HG03064 (cell line): ENCODE results near the gene RIT2.

ENCODE experiments used
- ATAC-seq: cut with Tn5 transposase; IDR thresholded peaks from one replicate; pipeline ENCODE4 v1.9.1; 2021; ENCODE audit warnings: low read depth; ENCODE audit not compliant: unreplicated experiment

RIT2 gene

DNA sequence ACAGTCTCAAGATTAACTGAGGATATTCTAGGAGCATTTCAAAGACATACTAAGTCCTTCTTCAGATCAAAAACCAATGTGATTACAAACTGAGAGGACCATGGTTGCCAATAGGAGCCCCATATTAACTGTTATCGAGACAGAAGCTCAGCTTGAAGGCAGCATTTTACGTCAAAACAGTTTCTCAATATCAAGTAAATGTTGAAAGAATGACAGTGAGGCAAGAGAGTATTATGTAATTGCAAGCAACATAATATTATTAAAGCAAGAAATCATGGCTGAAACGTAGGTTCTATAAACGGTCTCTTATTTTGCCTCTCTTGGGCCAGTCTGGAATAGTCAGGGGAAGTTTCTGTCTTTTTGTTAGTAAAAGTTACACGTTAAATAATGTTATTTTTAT lies 22.9 kb downstream of the RIT2 start:
- no peak for ATAC-seq

DNA sequence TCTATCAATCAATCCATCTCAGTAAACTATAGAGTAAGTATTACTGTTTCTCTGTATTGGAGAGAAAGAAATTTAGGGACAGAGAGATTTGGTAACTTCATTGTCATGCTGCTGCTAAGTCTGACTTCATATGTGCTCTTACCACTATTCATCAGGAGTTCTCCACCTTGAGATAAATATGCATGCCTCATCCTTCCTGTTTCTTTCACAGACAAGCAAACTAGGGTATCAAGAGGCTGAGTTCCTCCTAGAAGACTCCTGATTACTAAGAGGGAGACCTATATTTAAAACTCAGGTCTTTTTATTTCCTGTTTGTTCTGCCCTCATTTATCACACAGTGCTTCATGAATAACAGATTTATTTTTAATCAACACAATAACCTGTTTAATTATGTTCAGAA lies 34.1 kb downstream of the RIT2 start:
- ATAC-seq = no peak

DNA sequence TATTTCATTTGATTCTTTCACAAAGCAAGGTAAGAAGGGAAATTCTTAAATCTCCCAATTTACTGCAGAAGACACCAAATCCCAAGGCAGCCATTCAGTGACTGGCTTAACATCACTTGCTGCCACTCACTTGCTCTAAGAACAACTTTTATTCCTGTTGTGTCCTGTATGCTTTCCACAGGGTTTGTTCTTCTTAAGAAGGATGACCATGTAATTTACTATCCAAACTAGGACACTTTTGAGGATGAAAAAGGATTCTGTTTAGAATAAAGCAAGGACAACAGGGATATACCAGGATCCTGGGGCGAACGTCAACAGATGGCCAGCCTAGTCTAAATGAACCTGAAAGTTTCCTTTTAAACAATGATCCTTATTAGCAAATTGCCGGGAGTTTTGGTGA lies 34.8 kb downstream of the RIT2 start:
- ATAC-seq = no peak

DNA sequence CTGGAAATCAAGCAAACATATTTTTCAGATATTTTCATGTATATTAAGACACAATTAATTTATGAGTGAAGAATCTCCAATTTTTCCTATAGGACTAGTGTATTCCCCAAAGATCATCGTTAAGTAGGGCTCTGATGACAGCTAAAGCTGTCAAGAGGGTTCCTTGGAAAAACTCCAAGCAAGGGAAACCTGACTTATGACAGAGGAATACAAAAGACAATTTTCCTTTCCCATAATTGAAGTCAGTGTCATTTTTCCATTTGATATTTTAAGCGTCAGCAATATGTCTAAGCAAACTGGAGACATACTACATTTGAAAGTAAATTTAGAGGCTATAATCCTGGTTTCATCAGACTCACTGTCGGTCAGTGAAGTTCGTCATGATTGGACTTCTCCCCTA lies 36.1 kb downstream of the RIT2 start:
- ATAC-seq = no peak

DNA sequence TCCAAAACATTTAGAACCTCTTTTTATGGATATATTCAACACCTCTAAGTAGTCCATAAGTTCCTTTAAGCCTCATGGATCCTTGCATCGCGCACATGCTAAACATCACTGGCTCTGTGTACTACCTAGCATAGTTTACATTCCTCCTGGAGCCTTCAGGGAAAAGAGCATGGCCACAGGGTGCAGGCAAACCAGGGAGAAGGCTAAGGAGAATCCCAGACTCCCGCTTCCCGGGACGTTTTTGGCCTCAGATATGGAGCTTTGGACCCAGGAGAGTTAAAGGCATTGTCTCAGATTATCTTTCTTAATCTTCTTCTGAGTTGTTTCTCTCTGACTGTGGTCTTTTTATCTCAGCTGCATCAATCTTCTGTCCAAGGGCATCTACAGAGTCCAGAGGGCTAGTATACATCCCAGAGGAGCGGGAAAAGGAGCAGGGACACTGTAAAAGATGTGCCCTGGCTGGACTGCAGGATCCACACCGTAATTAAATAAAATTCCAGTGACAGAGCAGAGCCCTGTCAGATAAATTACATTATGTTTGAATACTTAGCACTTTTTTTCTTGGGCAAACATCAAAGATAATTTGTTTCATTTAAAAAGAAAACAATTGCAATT lies 36.9 kb downstream of the RIT2 start:
- no peak for ATAC-seq

DNA sequence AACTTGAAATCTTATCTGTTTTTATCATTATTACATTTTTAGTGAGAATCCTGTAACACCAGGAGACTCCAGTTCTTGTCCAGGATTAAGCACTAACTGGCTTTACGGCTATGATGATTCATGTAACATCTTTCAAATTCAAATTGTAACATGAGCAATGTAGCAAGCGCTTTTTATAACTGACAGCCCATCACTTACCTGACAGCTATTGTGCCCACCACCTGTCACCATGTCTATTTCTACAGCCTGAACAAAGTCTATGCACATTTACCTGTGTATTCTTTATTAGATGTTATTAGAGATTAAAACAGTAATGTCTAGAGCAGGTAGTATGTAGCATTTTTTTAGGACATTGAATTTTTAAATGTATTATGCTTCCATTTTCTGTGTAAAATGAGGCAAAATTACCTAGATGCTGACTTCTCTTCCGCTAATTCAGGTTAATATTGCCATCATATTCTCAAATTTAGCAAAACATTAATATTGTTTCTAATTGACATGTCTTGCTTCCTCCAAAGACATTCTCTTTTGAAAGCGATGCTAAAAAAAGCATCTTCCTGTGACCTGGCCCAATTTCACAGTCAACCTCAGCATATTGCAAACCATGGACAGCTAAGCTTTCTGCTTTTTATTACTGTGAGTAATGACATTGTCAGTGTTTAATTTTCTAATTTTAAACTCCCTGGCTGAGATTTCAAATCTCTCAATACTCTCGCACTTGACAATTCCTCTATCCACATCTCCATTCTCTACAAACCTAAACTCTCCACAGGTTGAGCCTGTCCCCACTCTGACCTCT lies 37.8 kb downstream of the RIT2 start:
- no peak for ATAC-seq

DNA sequence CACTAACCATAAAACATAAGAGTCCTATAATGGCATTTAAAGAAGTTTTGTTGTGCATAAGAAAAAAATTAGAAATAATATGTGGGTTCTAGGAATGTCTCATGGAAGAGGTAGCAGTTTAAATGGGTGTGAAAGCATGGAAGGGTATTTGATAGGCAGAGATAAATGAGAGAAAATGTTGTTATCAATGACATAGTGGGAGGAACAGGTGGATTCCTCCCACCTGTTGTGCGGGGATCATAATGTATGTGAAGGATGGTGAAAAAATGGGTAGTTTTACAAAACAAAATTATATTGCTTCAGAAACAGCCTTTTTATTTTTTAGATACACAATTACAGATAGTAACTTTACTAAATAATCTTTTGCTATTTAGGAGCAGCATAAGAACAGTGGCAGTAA lies 41.7 kb downstream of the RIT2 start:
- no peak for ATAC-seq

DNA sequence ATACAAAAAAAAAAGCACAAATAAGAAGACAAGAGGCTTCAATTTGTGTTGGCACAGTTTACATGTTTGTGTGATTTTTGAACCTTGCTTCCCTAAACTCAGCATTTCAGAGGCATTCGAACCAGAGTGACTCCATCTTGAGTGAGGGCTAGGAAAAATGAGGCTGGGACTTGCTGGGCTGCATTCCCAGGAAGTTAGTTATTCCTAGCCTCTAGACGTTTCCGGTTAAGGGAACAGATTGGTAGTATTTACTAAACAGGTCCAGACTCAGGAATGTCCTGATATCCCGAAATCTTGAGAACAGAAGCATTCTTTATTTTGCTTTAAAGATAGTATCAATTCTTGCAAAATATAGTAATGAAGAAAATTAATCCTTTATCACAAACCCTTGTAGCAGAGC lies 46.7 kb downstream of the RIT2 start:
- ATAC-seq = no peak

DNA sequence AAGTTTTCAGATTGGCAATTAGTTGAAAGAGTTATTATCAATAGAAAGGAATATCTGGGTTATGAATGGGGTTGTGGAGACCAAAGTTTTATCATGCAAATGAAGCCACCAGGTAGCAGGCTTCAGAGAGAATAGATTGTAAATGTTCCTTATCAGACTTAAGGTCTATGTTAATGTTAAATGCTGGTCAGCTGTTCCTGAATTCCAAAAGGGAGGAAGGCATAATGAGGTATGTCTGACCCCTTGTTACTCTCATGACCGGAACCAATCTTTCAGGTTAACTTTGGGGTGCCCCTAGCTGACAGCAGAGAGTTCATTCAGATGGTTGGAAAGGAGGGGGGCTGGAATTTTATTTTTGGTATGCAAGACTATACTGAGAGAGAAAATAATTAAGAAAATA lies 47.9 kb downstream of the RIT2 start:
- no peak for ATAC-seq

DNA sequence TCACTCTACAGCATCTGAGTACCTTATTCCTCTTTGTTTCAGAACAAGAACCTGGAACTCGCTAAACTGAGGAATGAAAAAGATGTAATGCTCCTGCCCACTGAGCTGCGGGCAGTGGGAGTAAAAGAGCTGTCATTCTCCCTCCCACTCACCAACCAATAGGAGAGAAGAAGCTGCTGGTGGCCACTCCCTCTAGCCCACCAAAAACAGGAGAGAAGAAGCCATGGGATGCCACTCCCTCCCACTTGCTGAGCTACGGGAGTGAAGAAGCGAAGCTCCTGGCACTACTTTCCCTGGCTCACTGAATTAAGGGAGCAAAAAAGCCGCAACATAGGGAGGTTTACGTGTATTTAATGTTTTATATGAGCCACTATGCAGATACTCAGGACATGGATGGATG lies 53.7 kb downstream of the RIT2 start:
- no peak for ATAC-seq

DNA sequence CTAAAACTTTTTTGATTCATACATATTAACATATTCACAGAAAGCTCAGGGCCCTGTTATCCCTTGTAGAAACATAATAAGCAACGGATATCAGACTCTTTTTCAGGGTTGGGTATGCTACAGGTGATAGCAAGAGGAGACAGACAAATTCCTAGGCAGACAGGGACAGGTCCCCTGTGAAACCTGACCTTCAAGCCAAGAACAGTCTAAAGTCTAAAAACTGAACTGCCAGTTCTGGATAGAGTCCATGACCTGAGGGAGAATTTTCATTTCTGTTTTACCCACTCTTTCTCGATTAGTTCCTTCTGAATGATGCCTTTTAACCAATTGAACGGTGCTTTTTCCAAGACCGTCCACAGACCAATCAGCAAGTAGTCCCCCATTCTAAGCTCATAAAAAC lies 54.2 kb downstream of the RIT2 start:
- ATAC-seq = no peak

DNA sequence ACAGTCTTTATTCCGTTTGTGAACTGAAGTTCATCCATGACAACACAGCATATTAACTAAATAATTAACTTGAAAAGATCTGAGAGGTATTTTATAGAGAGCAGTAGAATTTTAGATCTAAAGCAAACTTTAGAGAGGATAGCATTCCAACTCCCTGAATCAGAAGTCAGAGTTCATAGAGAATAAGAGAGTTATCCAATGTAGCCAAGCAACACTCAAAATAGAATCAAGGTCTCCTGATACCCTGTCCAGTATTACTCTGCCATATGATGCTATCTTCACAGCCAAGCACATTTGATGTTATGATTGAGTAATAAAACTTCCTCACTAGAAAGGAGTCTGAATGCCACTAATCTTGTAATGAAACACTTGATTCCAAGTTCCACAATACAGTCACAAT lies 55.5 kb downstream of the RIT2 start:
- ATAC-seq = no peak

DNA sequence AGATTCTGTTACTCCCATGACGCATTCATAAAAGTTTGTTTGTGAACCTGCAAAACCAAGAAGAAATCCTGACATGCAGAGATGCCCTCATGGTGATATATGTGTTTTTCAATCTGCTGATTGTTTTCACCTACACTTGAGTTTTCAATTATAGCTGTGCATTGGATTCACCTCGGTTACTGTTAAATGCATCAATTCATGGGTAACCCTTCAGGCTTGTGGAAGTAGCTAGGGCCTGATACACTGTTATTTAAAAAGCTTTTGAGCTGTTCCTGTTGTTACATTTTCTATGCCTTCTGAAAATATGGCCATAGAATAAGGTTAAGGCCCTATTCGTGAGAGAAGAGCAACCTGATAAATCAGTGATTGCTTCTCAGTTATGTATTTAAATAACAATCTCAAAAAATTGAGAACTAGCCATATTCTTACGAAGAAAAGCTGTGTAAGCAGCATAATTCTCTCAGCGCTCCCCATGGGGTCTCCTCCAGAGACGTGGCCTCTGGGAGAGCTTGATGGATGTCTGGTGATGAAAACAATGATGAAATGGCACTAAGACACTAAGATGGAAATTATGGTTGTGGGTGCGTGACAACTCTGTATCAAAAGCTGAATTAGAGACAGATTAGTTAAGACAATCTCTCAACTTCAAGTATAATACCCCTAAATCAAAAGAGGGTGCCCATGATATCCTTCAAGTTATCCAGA lies 60.5 kb downstream of the RIT2 start:
- no peak for ATAC-seq

DNA sequence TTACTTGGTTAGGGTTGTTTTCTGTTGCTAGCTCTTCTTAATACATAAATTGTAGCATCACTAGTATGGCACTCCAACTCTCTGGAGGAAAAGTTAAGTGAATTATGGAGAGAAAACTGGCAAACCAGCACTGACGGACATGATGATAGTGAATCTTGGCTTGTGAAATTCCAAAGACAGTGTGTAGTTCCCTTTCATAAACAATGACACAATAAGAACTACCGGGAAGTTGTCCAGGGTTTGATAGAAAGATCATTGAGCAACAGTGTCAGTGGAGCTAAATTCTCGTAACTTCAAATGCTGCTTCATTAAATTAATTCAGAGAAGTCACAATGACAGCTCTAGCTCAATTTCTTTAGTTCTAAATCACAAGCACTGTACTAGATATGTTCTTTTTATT lies 66.5 kb downstream of the RIT2 start:
- no peak for ATAC-seq

DNA sequence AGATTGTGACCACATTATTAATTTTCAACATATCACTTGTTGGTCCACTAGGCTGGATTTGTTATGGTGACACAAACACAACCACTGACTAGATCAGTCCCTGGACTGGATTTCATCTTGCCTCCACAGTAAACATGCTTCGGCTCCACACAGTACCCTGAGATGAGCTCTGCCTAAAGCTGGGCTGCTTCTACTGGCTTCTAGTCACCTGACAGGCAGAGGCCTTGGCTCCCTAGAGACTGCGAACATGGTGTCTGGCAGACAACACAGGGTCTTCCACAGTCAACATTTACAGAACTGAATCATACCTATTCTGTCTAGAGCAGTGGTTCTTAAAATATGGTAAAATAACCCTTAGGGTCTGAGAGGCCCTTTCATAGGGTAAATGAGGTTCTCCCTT lies 69.2 kb downstream of the RIT2 start:
- no peak for ATAC-seq

DNA sequence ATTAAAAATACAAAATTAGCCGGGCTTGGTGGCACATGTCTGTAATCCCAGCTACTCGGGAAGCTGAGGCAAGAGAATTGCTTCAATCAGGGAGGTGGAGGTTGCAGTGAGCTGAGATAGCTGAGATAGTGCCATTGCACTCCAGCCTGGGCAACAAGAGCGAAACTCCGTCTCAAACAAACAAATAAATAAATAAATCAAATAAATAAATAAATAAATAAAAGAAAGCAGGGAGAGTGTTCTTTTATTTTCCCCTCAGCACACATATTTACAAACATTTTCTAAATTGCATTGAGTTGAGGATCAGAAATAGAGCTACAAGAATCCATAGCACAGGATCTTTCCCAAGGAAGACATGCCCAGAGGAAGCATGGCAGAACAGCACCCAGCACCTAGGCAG lies 71.9 kb downstream of the RIT2 start:
- no peak for ATAC-seq

DNA sequence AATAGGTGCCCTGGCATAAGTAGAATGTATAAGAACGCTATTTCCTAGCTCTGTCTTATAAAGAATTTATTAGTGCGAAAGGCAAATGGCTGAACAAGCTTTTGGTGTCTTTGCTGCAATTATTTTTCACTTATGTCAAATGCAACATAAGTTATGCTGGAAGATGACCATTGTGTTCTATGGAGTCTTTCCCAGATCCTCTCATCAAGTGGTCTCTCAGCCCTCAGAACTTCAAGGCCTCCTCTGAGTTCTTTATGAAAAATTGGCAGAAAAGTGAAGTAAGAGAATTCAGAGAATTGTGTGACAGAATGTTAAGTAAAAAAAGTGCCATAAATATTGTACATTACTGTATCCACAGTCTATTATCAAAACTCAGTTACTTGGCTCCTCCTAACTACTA lies 75.2 kb downstream of the RIT2 start:
- no peak for ATAC-seq

DNA sequence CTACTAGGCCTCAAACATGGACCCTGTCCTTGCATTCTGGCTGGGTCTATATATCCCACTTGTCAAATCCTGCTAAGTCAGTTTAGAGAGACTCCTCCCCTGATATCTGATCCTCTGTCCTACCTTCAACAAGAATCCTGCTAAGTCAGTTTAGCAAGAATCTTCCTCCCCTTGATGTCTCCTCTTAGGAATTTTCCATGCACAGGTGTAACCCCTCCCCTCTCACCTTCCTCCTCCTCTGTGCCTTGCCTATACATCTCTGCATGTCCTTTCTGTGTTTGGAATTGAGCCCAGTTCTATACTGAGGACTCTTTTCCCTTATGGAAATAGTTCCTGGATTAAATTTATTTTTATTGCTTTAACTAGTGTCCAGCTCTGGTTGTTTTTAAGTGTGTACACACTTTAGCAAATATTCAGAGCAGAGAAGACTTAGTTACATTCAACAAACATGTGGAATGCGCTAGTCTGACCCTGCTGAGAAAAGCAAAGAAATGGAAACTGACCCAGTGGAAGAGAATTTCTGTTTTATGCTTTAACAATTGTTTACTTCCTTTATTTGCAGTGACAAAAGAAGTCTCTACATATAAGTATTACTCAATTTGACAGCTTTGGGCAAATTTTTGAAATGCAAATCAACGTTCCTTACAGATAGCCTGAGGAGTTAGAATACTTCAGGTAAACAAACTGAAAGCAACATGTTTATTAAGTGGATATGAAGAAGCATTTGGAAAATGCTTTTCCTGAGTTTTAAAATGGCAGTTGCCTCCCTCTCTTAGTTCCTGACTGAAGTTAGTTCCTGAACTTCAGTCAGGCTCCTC lies 80.6 kb downstream of the RIT2 start:
- no peak for ATAC-seq

DNA sequence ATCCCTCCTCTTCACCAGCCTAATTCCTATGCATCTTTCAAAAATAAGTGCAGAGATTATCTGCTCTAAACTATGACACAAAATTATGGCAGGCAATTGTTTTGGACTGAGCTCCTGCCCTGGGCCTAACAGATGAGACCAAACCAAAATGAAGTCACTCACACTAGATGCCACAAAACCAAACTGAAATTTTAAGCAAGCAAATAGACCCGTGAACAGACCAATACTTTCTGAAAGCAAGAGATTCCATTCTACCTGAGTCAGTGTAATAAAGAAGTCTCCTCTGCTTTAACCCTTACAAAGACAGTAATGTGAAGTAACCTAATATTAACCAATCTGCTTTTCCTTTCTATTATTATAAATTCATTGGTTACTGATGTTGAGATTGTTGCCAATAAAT lies 84.3 kb downstream of the RIT2 start:
- no peak for ATAC-seq

DNA sequence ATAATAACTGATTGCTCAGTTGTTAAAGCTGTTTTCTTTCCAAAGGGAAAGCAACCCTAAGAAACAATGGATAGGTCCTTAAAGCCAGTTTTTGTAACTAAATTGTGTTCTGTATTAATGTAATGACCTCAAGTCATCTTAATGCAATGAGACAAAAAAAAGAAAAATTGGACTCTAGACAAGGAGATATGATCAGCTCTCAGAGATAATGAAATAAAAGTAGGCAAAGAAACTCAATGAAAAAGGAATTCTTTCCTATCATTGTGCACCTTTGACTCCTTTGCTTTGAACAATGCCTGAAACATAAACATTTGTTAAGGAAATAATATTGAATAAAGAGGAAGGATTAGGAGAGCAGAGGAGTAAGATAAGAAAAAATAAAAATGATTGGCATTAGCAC lies 86.1 kb downstream of the RIT2 start:
- ATAC-seq = no peak

DNA sequence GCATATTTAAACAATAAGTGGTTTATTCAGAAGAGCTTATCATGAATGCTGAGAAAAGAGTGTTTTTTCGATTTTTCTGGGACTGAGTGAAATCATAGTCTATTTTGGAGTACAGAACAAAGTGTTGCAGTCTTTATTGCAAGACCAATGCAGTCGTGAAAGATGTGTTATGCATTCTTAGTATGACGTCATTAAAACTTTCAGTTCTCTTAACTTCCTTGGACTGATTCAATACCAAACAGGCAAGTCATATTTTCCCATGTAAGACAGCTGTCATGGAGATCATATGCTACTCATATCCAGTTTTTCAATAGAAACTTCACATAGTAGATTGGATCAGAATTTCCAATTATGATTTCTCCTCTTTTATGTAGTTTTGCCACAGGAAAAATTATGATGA lies 92.6 kb downstream of the RIT2 start:
- ATAC-seq = no peak
